ENCODE results near the gene UXT.
"Not testable (repeated sequence)": the region's sequence is repeated elsewhere in the genome, so short reads cannot be mapped to it uniquely, and the experiment has no call there.

The UXT gene

DNA sequence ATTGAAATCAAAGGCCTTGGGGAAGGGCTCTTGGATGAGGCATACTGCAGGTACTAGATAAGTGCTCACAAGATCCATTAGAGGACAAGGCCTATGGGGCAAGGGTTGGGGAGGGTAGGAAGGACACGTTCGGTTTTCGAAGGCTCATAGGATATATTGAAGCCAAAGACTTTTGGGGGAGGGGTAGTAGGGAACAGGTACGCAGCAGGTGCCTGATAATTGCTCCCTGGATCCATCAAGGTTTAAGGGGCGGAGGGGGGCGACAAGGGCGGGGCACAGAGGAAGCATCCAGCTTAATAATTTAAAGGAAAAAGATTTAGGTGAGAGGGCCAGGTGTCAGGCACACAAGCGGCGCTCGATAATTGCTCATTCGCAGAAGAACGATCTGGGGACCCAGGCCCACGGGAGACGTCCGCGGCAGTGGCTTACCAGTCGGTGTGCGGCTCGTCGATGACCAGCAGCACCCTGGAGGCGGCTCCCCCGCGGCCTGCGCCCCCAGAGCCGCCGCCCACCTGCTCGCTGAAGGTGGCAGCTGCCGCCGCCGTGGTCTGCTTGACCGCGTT lies 40.0 kb downstream of the UXT start:
- DNase-seq (ENCODE audit: low read depth, low spot score): no peak

GRCh38 chrX:47614618-47615017 lies 44.4 kb downstream of the UXT start:
- DNase-seq (ENCODE audit: low read depth, low spot score): no peak

DNA sequence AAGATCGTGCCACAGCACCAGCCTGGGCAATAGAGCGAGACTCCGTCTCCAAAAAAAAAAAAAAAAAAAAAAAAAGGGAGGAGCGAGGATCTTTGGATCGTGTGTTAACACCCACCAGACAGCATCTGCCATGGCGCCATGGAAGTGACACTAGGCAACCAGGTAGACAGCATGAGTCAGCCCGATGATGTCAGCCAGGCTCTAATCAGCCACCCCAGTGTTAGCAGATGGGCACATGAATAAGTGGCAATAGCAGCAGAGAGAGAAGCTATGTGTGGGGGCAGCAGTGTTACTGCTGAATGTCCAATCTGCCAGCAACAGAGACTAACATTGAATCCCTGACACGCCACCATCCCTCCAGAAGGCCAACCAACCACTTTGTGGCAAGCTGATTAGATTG lies 45.9 kb downstream of the UXT start:
- DNase-seq (ENCODE audit: low read depth, low spot score): no peak

DNA sequence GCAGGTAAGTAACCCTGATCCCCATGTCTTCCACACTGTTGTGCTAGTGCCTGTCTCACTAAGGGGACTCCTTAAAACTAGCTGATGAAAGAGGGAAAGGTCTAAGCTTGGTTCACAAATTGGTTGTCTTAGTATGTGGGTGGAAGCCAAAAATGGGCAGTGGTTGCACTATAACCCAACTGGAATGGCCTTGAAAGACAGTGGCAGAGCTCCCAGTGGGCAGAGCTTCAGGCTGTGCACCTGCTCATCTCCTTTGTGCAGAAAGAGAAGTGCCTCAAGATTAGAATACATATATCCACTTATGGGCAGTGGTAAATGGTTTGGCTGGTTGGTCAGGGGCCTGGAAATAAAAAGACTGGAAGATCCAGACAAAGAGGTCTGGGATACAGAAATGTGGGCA lies 46.6 kb downstream of the UXT start:
- DNase-seq (ENCODE audit: low read depth, low spot score): no peak

GRCh38 chrX:47611926-47612325 lies 47.1 kb downstream of the UXT start:
- DNase-seq (ENCODE audit: low read depth, low spot score): no peak

GRCh38 chrX:47611489-47611888 lies 47.5 kb downstream of the UXT start:
- no peak for DNase-seq (ENCODE audit: low read depth, low spot score)

- no peak for DNase-seq (ENCODE audit: low read depth, low spot score)
These were observed 48.5 kb downstream of the UXT start for GRCh38 chrX:47610511-47610910.

DNA sequence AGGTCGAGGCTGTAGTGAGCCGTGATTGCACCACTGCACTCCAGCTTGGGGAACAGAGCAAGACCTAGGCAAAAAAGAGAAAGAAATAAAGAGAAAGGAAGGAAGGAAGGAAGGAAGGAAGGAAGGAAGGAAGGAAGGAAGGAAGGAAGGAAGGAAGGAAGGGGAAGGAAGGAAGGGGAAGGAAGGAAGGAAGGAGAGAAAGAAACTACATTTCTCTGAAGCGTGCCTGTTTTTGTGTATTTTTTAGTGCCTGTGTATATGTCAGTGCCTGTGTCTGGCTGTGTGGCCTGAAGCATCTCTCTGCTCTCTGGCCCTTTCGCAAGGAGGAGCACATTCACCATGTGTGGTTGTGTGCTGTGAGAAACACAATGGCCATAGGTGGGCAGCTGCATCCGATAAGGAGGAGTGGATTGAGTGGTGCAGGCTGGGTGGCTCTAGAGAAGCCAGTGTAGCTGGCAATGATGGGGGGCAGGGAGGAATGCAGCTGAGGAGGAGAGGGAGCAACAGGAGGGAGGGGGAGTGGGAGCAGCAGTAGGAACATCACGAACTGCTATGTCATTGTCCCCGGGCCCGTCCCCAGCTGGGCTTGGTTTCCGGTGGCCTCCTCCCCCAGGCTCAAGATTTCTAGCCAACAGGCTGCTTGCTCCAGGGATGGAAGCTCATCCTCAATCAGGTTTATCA lies 50.7 kb downstream of the UXT start:
- peak; percentile 76 for DNase-seq (ENCODE audit: low read depth, low spot score)

GRCh38 chrX:47607091-47607490 lies 51.9 kb downstream of the UXT start:
- DNase-seq (ENCODE audit: low read depth, low spot score): no peak

DNA sequence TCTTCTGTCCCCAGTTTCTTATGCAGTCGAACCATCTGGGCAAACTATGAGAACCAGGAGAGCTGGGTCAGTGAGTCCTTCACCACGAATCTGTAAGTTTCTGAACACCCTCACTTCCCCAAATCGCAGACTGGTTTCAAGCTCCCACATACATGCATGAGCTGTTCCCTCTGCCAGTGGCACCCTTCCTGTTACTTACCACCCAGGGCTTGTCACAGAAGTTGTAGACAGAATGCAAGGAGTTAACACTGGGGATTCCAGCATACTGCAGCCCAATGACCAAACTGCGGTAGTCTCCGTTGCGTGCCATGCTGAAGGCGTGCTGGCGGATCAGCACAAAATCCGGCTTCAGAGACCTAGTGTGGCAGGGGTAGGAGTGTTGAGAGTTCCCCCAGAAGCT lies 54.0 kb downstream of the UXT start:
- DNase-seq (ENCODE audit: low read depth, low spot score): no peak

DNA sequence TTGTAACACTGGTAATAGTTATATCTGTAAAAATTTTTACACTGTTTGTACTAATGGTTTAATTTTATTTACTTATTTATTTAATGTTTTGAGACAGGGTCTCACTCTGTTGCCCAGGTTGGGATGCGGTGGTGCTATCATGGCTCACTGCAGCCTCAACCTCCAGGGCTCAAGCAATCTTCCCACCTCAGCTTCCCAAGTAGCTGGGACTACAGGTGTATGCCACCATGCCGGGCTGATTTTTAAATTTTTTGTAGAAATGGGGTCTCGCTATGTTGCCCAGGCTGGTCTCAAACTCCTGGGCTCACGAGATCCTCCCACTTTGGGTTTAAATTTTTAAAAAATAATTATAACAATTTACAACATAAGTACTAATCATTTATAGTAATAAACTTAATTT lies 55.9 kb downstream of the UXT start:
- DNase-seq (ENCODE audit: low read depth, low spot score): not testable (repeated sequence)

Data from ELF-1 (cell line).